ENCODE data around the gene RABAC1.
"Not testable (repeated sequence)": the region's sequence is repeated elsewhere in the genome, so short reads cannot be mapped to it uniquely, and the experiment has no call there.

- TF ChIP-seq CTCF, POLR2AphosphoS5, EP300, POLR2A (IDR thresholded peaks at IDR 0.05): not testable (repeated sequence)
Observed at GRCh38 chr19:41939209-41939608, 19.9 kb downstream of the RABAC1 start.
